ENCODE results near the gene HPCAL1.
A peak's percentile ranks its signal among the peaks of the same experiment; 100 is the strongest.

Gene HPCAL1

GRCh38 chr2:10383960-10384734 is 81.4 kb downstream of the HPCAL1 start:
- H3K36me3 Mint-ChIP-seq (ENCODE audit: low read depth): no peaks in the 10 kb centered on the region
- H3K27ac Mint-ChIP-seq: peak overlapping the region; percentile 69
- no peak for DNase-seq
- no peak overlapping the region for H3K4me3 Mint-ChIP-seq
- H3K4me1 Mint-ChIP-seq (ENCODE audit: low read depth): peaks cover 90% of the 10 kb centered on the region
- no peaks in the 10 kb centered on the region for H3K27me3 Mint-ChIP-seq
- H3K9me3 Mint-ChIP-seq: no peaks in the 10 kb centered on the region

GRCh38 chr2:10385501-10385900 is 82.8 kb downstream of the HPCAL1 start:
- no peak overlapping the region for H3K4me3 Mint-ChIP-seq
- no peaks in the 10 kb centered on the region for H3K27me3 Mint-ChIP-seq
- no peaks in the 10 kb centered on the region for H3K9me3 Mint-ChIP-seq
- H3K4me1 Mint-ChIP-seq (ENCODE audit: low read depth): peaks cover 90% of the 10 kb centered on the region
- no peaks in the 10 kb centered on the region for H3K36me3 Mint-ChIP-seq (ENCODE audit: low read depth)
- no peak for DNase-seq
- H3K27ac Mint-ChIP-seq: no peak overlapping the region

- H3K4me1 Mint-ChIP-seq (ENCODE audit: low read depth): peaks cover 87% of the 10 kb centered on the region
- peak overlapping the region; percentile 82 for H3K27ac Mint-ChIP-seq
- no peak for DNase-seq
- H3K4me3 Mint-ChIP-seq: no peak overlapping the region
- H3K36me3 Mint-ChIP-seq (ENCODE audit: low read depth): no peaks in the 10 kb centered on the region
- no peaks in the 10 kb centered on the region for H3K27me3 Mint-ChIP-seq
- H3K9me3 Mint-ChIP-seq: no peaks in the 10 kb centered on the region
Measured at GRCh38 chr2:10385933-10386773, 83.4 kb downstream of the HPCAL1 start.

- Mint-ChIP-seq H3K9me3 (no peaks in the 10 kb centered on the region), H3K27ac (no peak overlapping the region), H3K4me3 (no peak overlapping the region), H3K4me1 (ENCODE audit: low read depth) (peaks cover 83% of the 10 kb centered on the region), H3K36me3 (ENCODE audit: low read depth) (no peaks in the 10 kb centered on the region), H3K27me3 (no peaks in the 10 kb centered on the region)
- no peak for DNase-seq
Measured at GRCh38 chr2:10387033-10387432, 84.3 kb downstream of the HPCAL1 start.

GRCh38 chr2:10388954-10389560 is 86.4 kb downstream of the HPCAL1 start:
- Mint-ChIP-seq H3K4me3 (no peak overlapping the region), H3K27me3 (no peaks in the 10 kb centered on the region), H3K27ac (no peak overlapping the region), H3K9me3 (no peaks in the 10 kb centered on the region), H3K36me3 (ENCODE audit: low read depth) (no peaks in the 10 kb centered on the region), H3K4me1 (ENCODE audit: low read depth) (peaks cover 78% of the 10 kb centered on the region)
- no peak for DNase-seq

- peaks cover 77% of the 10 kb centered on the region for H3K4me1 Mint-ChIP-seq (ENCODE audit: low read depth)
- H3K27ac Mint-ChIP-seq: peak overlapping the region; percentile 73
- no peak for DNase-seq
- no peaks in the 10 kb centered on the region for H3K27me3 Mint-ChIP-seq
- H3K4me3 Mint-ChIP-seq: no peak overlapping the region
- H3K36me3 Mint-ChIP-seq (ENCODE audit: low read depth): no peaks in the 10 kb centered on the region
- H3K9me3 Mint-ChIP-seq: no peaks in the 10 kb centered on the region
Measured at GRCh38 chr2:10389573-10389972, 86.9 kb downstream of the HPCAL1 start.

- Mint-ChIP-seq H3K9me3 (no peaks in the 10 kb centered on the region), H3K4me1 (ENCODE audit: low read depth) (peaks cover 72% of the 10 kb centered on the region), H3K27ac (peak overlapping the region; percentile 73), H3K27me3 (no peaks in the 10 kb centered on the region), H3K36me3 (ENCODE audit: low read depth) (no peaks in the 10 kb centered on the region), H3K4me3 (no peak overlapping the region)
- no peak for DNase-seq
Measured at GRCh38 chr2:10390369-10390801, 87.7 kb downstream of the HPCAL1 start.

GRCh38 chr2:10392100-10392499 is 89.4 kb downstream of the HPCAL1 start:
- Mint-ChIP-seq H3K36me3 (ENCODE audit: low read depth) (peaks cover 2% of the 10 kb centered on the region), H3K27me3 (no peaks in the 10 kb centered on the region), H3K4me3 (no peak overlapping the region), H3K27ac (peak overlapping the region; percentile 13), H3K9me3 (no peaks in the 10 kb centered on the region), H3K4me1 (ENCODE audit: low read depth) (peaks cover 62% of the 10 kb centered on the region)
- DNase-seq: no peak

GRCh38 chr2:10392548-10392947 is 89.8 kb downstream of the HPCAL1 start:
- Mint-ChIP-seq H3K4me3 (no peak overlapping the region), H3K9me3 (no peaks in the 10 kb centered on the region), H3K27ac (peak overlapping the region; percentile 64), H3K4me1 (ENCODE audit: low read depth) (peaks cover 58% of the 10 kb centered on the region), H3K36me3 (ENCODE audit: low read depth) (peaks cover 2% of the 10 kb centered on the region), H3K27me3 (no peaks in the 10 kb centered on the region)
- no peak for DNase-seq

GRCh38 chr2:10392951-10393639 is 90.4 kb downstream of the HPCAL1 start:
- Mint-ChIP-seq H3K9me3 (no peaks in the 10 kb centered on the region), H3K36me3 (ENCODE audit: low read depth) (peaks cover 8% of the 10 kb centered on the region), H3K27ac (peak overlapping the region; percentile 64), H3K27me3 (no peaks in the 10 kb centered on the region), H3K4me3 (no peak overlapping the region), H3K4me1 (ENCODE audit: low read depth) (peaks cover 57% of the 10 kb centered on the region)
- DNase-seq: no peak

- peaks cover 54% of the 10 kb centered on the region for H3K4me1 Mint-ChIP-seq (ENCODE audit: low read depth)
- no peaks in the 10 kb centered on the region for H3K27me3 Mint-ChIP-seq
- H3K36me3 Mint-ChIP-seq (ENCODE audit: low read depth): peaks cover 10% of the 10 kb centered on the region
- H3K27ac Mint-ChIP-seq: peak overlapping the region; percentile 64
- no peak overlapping the region for H3K4me3 Mint-ChIP-seq
- H3K9me3 Mint-ChIP-seq: no peaks in the 10 kb centered on the region
- no peak for DNase-seq
Measured at GRCh38 chr2:10393640-10393982, 90.9 kb downstream of the HPCAL1 start.

GRCh38 chr2:10395893-10396292 is 93.2 kb downstream of the HPCAL1 start:
- Mint-ChIP-seq H3K27ac (peak overlapping the region; percentile 52), H3K9me3 (no peaks in the 10 kb centered on the region), H3K27me3 (no peaks in the 10 kb centered on the region), H3K4me1 (ENCODE audit: low read depth) (peaks cover 45% of the 10 kb centered on the region), H3K4me3 (no peak overlapping the region), H3K36me3 (ENCODE audit: low read depth) (peaks cover 27% of the 10 kb centered on the region)
- DNase-seq: no peak

- H3K9me3 Mint-ChIP-seq: no peaks in the 10 kb centered on the region
- H3K36me3 Mint-ChIP-seq (ENCODE audit: low read depth): peaks cover 31% of the 10 kb centered on the region
- H3K4me3 Mint-ChIP-seq: no peak overlapping the region
- H3K27ac Mint-ChIP-seq: peak overlapping the region; percentile 52
- peaks cover 48% of the 10 kb centered on the region for H3K4me1 Mint-ChIP-seq (ENCODE audit: low read depth)
- H3K27me3 Mint-ChIP-seq: no peaks in the 10 kb centered on the region
- DNase-seq: no peak
Measured at GRCh38 chr2:10396464-10396863, 93.8 kb downstream of the HPCAL1 start.

- DNase-seq: no peak
- Mint-ChIP-seq H3K4me3 (no peak overlapping the region), H3K27ac (peak overlapping the region; percentile 26), H3K9me3 (no peaks in the 10 kb centered on the region), H3K27me3 (no peaks in the 10 kb centered on the region), H3K4me1 (ENCODE audit: low read depth) (peaks cover 54% of the 10 kb centered on the region), H3K36me3 (ENCODE audit: low read depth) (peaks cover 36% of the 10 kb centered on the region)
Measured at GRCh38 chr2:10397297-10397875, 94.7 kb downstream of the HPCAL1 start.
